ENCODE measurements around the gene STMN3.

Gene STMN3

GRCh38 chr20:63591786-63592355 is 61.4 kb downstream of the STMN3 start:
- Histone ChIP-seq H3K4me3 (ENCODE audit: low read length) (no peak overlapping the region), H3K27me3 (ENCODE audit: control insufficient read depth, insufficient read depth, low read length) (no peaks in the 10 kb centered on the region), H3K9ac (ENCODE audit: low read length) (no peak overlapping the region), H3K9me3 (ENCODE audit: control insufficient read depth, low read depth, low read length) (no peaks in the 10 kb centered on the region), H3K4me1 (ENCODE audit: control insufficient read depth, low read depth, low read length) (no peaks in the 10 kb centered on the region), H3K36me3 (ENCODE audit: control insufficient read depth, low read depth, low read length) (peaks cover 10% of the 10 kb centered on the region), H3K27ac (ENCODE audit: low read length) (no peak overlapping the region)

- peaks cover 10% of the 10 kb centered on the region for H3K36me3 ChIP-seq (ENCODE audit: control insufficient read depth, low read depth, low read length)
- no peaks in the 10 kb centered on the region for H3K27me3 ChIP-seq (ENCODE audit: control insufficient read depth, insufficient read depth, low read length)
- H3K4me3 ChIP-seq (ENCODE audit: low read length): no peak overlapping the region
- H3K9ac ChIP-seq (ENCODE audit: low read length): no peak overlapping the region
- no peaks in the 10 kb centered on the region for H3K9me3 ChIP-seq (ENCODE audit: control insufficient read depth, low read depth, low read length)
- H3K4me1 ChIP-seq (ENCODE audit: control insufficient read depth, low read depth, low read length): no peaks in the 10 kb centered on the region
- no peak overlapping the region for H3K27ac ChIP-seq (ENCODE audit: low read length)
Observed at GRCh38 chr20:63591147-63591533, 62.1 kb downstream of the STMN3 start.

GRCh38 chr20:63590218-63591146 is 62.7 kb downstream of the STMN3 start:
- Histone ChIP-seq H3K4me1 (ENCODE audit: control insufficient read depth, low read depth, low read length) (no peaks in the 10 kb centered on the region), H3K9me3 (ENCODE audit: control insufficient read depth, low read depth, low read length) (no peaks in the 10 kb centered on the region), H3K9ac (ENCODE audit: low read length) (no peak overlapping the region), H3K36me3 (ENCODE audit: control insufficient read depth, low read depth, low read length) (peaks cover 10% of the 10 kb centered on the region), H3K27ac (ENCODE audit: low read length) (no peak overlapping the region), H3K27me3 (ENCODE audit: control insufficient read depth, insufficient read depth, low read length) (no peaks in the 10 kb centered on the region), H3K4me3 (ENCODE audit: low read length) (no peak overlapping the region)
